IMR-90 (cell line): ENCODE results near the gene NPAS2.

Experiments
- CEBPB ChIP-seq: IDR thresholded peaks from 2 replicates; pipeline ENCODE4 v1.6.1; 2012; ENCODE audit warnings: low read depth, low read length, improper control_type of control experiment
- FOS ChIP-seq: fragments of 150-350 bp; IDR thresholded peaks from 2 replicates; pipeline ENCODE4 v1.6.1; 2016; ENCODE audit warnings: low read depth, low read length
- MAZ ChIP-seq: IDR thresholded peaks from 2 replicates; pipeline ENCODE4 v1.6.1; 2012; ENCODE audit warnings: low read depth, mild to moderate bottlenecking, low read length, improper control_type of control experiment, moderate library complexity, borderline replicate concordance
- MXI1 ChIP-seq: IDR thresholded peaks from 2 replicates; pipeline ENCODE4 v1.6.1; 2012; ENCODE audit warnings: low read depth, mild to moderate bottlenecking, low read length, moderate library complexity, borderline replicate concordance
- POLR2A ChIP-seq: IDR thresholded peaks from 2 replicates; pipeline ENCODE4 v1.6.1; 2012; ENCODE audit warnings: mild to moderate bottlenecking, low read depth, low read length
- RAD21 ChIP-seq: IDR thresholded peaks from 2 replicates; pipeline ENCODE4 v1.6.1; 2012; ENCODE audit warnings: low read length, improper control_type of control experiment
- RCOR1 ChIP-seq: IDR thresholded peaks from 2 replicates; pipeline ENCODE4 v1.6.1; 2012; ENCODE audit warnings: mild to moderate bottlenecking, low read length, improper control_type of control experiment; ENCODE audit not compliant: insufficient replicate concordance
- RFX5 ChIP-seq: IDR thresholded peaks from 2 replicates; pipeline ENCODE4 v1.8.0; 2012; ENCODE audit warnings: low read depth, mild to moderate bottlenecking, low read length, moderate library complexity
- SMC3 ChIP-seq: fragments of 150-350 bp; IDR thresholded peaks from 2 replicates; pipeline ENCODE4 v1.6.1; 2016; ENCODE audit warnings: low read depth, mild to moderate bottlenecking, antibody characterized with exemption, low read length, moderate library complexity
- TF ChIP-seq, protein P1 (sequence below): conservative IDR thresholded peaks from 2 replicates; pipeline ENCODE4 v1.5.1; 2012; ENCODE audit warnings: mild to moderate bottlenecking, low read depth, low read length, improper control_type of control experiment
- TF ChIP-seq, protein P2 (sequence below): fragments of 150-350 bp; IDR thresholded peaks from 2 replicates; pipeline ENCODE4 v1.6.1; 2017; ENCODE audit warnings: mild to moderate bottlenecking, antibody characterized with exemption, low read length, low read depth
- TF ChIP-seq, protein P3 (sequence below): fragments of 150-350 bp; IDR thresholded peaks from 2 replicates; pipeline ENCODE4 v1.6.1; 2016; ENCODE audit warnings: low read depth, mild to moderate bottlenecking, low read length, moderate library complexity, borderline replicate concordance

DNA sequence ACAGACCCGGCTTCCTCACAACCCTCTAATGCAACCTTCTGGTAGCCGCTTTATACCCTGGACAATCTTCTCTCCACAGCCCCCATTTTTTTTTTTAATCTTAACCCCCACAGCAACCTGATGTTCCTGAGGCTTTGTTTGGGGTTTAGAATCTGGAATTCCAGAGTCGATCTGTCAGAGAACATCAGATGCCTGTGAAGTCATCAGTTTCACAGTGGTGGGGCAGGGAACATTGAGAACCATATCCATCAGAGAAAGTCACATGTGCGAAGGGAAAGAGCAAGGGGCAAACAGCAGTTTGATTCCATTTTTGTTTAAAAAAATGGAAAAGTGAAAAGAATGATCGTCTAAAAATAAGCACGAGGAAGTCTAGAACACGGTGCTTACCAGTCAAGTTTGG, 20.6 kb downstream of the NPAS2 start:
- TF ChIP-seq, protein P1, sequence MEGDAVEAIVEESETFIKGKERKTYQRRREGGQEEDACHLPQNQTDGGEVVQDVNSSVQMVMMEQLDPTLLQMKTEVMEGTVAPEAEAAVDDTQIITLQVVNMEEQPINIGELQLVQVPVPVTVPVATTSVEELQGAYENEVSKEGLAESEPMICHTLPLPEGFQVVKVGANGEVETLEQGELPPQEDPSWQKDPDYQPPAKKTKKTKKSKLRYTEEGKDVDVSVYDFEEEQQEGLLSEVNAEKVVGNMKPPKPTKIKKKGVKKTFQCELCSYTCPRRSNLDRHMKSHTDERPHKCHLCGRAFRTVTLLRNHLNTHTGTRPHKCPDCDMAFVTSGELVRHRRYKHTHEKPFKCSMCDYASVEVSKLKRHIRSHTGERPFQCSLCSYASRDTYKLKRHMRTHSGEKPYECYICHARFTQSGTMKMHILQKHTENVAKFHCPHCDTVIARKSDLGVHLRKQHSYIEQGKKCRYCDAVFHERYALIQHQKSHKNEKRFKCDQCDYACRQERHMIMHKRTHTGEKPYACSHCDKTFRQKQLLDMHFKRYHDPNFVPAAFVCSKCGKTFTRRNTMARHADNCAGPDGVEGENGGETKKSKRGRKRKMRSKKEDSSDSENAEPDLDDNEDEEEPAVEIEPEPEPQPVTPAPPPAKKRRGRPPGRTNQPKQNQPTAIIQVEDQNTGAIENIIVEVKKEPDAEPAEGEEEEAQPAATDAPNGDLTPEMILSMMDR, result no peak
- TF ChIP-seq POLR2A, result no peak
- TF ChIP-seq, protein P2, sequence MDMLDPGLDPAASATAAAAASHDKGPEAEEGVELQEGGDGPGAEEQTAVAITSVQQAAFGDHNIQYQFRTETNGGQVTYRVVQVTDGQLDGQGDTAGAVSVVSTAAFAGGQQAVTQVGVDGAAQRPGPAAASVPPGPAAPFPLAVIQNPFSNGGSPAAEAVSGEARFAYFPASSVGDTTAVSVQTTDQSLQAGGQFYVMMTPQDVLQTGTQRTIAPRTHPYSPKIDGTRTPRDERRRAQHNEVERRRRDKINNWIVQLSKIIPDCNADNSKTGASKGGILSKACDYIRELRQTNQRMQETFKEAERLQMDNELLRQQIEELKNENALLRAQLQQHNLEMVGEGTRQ, result no peak
- TF ChIP-seq FOS, result no peak
- no peak for TF ChIP-seq SMC3
- no peak for TF ChIP-seq CEBPB
- TF ChIP-seq, protein P3, sequence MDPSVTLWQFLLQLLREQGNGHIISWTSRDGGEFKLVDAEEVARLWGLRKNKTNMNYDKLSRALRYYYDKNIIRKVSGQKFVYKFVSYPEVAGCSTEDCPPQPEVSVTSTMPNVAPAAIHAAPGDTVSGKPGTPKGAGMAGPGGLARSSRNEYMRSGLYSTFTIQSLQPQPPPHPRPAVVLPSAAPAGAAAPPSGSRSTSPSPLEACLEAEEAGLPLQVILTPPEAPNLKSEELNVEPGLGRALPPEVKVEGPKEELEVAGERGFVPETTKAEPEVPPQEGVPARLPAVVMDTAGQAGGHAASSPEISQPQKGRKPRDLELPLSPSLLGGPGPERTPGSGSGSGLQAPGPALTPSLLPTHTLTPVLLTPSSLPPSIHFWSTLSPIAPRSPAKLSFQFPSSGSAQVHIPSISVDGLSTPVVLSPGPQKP, result no peak
- TF ChIP-seq RCOR1, result no peak
- TF ChIP-seq RFX5, result no peak
- no peak for TF ChIP-seq MAZ
- TF ChIP-seq RAD21, result no peak
- no peak for TF ChIP-seq MXI1
